SK-N-SH (cell line): ENCODE data around the gene VPS11. TPM values are rescaled to one million over a fixed set of nuclear protein-coding genes. Genes with fewer than 3 reads are reported as not detected.

ENCODE experiments used
- CTCF ChIA-PET: fragments of 300-600, 350-600 bp; formaldehyde crosslinking; extraction: SDS; loops from one replicate; lab custom pipeline; 2021; lab: Yijun Ruan, JAX
- POLR2A ChIA-PET: fragments of 350-600 bp; sonication (Branson Sonifier 250); formaldehyde crosslinking; extraction: SDS; loops from one replicate; lab custom pipeline; 2020; ENCODE audit warnings: antibody characterized with exemption, inconsistent platforms; lab: Yijun Ruan, JAX
- DNase-seq: peaks from one replicate; pipeline ENCODE4 v3.0.0; 2012
- H2AFZ ChIP-seq: fragments of 200-600 bp; sonication (generic); 2 replicates; pipeline ENCODE4 v1.8.1; 2016; ENCODE audit warnings: antibody characterized with exemption, mild to moderate bottlenecking, low read depth
- H3F3A ChIP-seq: fragments of 200-600 bp; sonication (generic); replicated peaks from 2 replicates; pipeline ENCODE3; 2016; ENCODE audit warnings: antibody characterized with exemption, mild to moderate bottlenecking; ENCODE audit not compliant: insufficient read depth
- H3K27ac ChIP-seq, 2 experiments: fragments of 200-500 bp in 1 of 2; fragments of 200-600 bp in 1 of 2; sonication (Bioruptor generic) in 1 of 2; sonication (generic), shearing (Covaris generic) in 1 of 2; 2 replicates each; pipeline versions ENCODE4 v1.5.1 to v1.6.1; 2014 to 2016; ENCODE audit warnings: low read depth in 2 of 2, inconsistent platforms in 1 of 2, low read length in 1 of 2, mild to moderate bottlenecking in 1 of 2, mixed read lengths in 1 of 2
- H3K27me3 ChIP-seq: fragments of 200-600 bp; sonication (generic), shearing (Covaris generic); 2 replicates; pipeline ENCODE4 v1.6.1; 2016; ENCODE audit warnings: mixed run types; ENCODE audit not compliant: insufficient read depth
- H3K36me3 ChIP-seq, 2 experiments: fragments of 200-500 bp in 1 of 2; fragments of 200-600 bp in 1 of 2; sonication (Bioruptor generic) in 1 of 2; sonication (generic) in 1 of 2; replicated peaks in 1 of 2; 2 replicates each; pipeline versions ENCODE3 to v1.5.1; 2014 to 2016; ENCODE audit warnings: low read length in 1 of 2, mild to moderate bottlenecking in 1 of 2; ENCODE audit not compliant: insufficient read depth in 2 of 2, control insufficient read depth in 1 of 2
- H3K4me1 ChIP-seq, 2 experiments: fragments of 200-500 bp in 1 of 2; fragments of 200-600 bp in 1 of 2; sonication (Bioruptor generic) in 1 of 2; sonication (generic), shearing (Covaris generic) in 1 of 2; 2 replicates each; pipeline versions ENCODE4 v1.5.1 to v1.6.1; 2014 to 2016; ENCODE audit warnings: low read depth in 1 of 2, low read length in 1 of 2, mixed run types in 1 of 2; ENCODE audit not compliant: insufficient read depth in 2 of 2, control insufficient read depth in 1 of 2
- H3K4me2 ChIP-seq: fragments of 200-600 bp; sonication (generic), shearing (Covaris generic); 2 replicates; pipeline ENCODE4 v1.6.1; 2017; ENCODE audit warnings: mixed run types
- H3K4me3 ChIP-seq, 2 experiments: fragments of 200-500 bp in 1 of 2; fragments of 200-600 bp in 1 of 2; sonication (Bioruptor generic) in 1 of 2; sonication (generic), shearing (Covaris generic) in 1 of 2; 2 replicates each; pipeline versions ENCODE4 v1.5.1 to v1.8.1; 2014 to 2016; ENCODE audit warnings: low read depth in 2 of 2, inconsistent platforms in 1 of 2, low read length in 1 of 2, mild to moderate bottlenecking in 1 of 2, mixed read lengths in 1 of 2, moderate library complexity in 1 of 2
- H3K79me2 ChIP-seq: fragments of 200-600 bp; sonication (generic); 2 replicates; pipeline ENCODE4 v1.8.1; 2017; ENCODE audit warnings: mild to moderate bottlenecking; ENCODE audit not compliant: insufficient read depth
- H3K9ac ChIP-seq: fragments of 200-600 bp; sonication (generic); 2 replicates; pipeline ENCODE4 v1.6.1; 2017; ENCODE audit warnings: mixed run types
- H3K9me2 ChIP-seq: fragments of 200-600 bp; sonication (generic); 2 replicates; pipeline ENCODE4 v1.6.1; 2017; ENCODE audit warnings: mixed run types
- H3K9me3 ChIP-seq: fragments of 200-600 bp; sonication (generic); 2 replicates; pipeline ENCODE4 v1.6.1; 2017; ENCODE audit warnings: mixed run types, mild to moderate bottlenecking, moderate library complexity
- H4K20me1 ChIP-seq: fragments of 200-600 bp; sonication (generic); 2 replicates; pipeline ENCODE4 v1.6.1; 2017; ENCODE audit warnings: mild to moderate bottlenecking, mixed run types; ENCODE audit not compliant: insufficient read depth
- CHD2 ChIP-seq: fragments of 150-350 bp; IDR thresholded peaks from 2 replicates; pipeline ENCODE4 v1.6.1; 2018; ENCODE audit warnings: low read length; ENCODE audit not compliant: partially characterized antibody
- CTCF ChIP-seq: fragments of 200-600 bp; sonication (generic); IDR thresholded peaks from 2 replicates; pipeline ENCODE4 v1.6.1; 2017; ENCODE audit warnings: antibody characterized with exemption, mild to moderate bottlenecking, moderate library complexity
- FOSL2 ChIP-seq: IDR thresholded peaks from 2 replicates; pipeline ENCODE4 v1.4.0; 2012; ENCODE audit warnings: low read depth, mild to moderate bottlenecking, moderate library complexity, borderline replicate concordance
- FOXM1 ChIP-seq: IDR thresholded peaks from 2 replicates; pipeline ENCODE4 v1.4.0; 2012; ENCODE audit warnings: low read depth, mild to moderate bottlenecking
- GABPA ChIP-seq: IDR thresholded peaks from 2 replicates; pipeline ENCODE4 v1.4.0; 2012; ENCODE audit warnings: low read depth, mild to moderate bottlenecking
- GATA2 ChIP-seq: sonication (generic); formaldehyde crosslinking; IDR thresholded peaks from 2 replicates; pipeline ENCODE4 v1.5.0; 2020; ENCODE audit warnings: mild to moderate bottlenecking, missing genetic modification reagents
- JUND ChIP-seq: IDR thresholded peaks from 2 replicates; pipeline ENCODE4 v1.4.0; 2012
- MAX ChIP-seq: IDR thresholded peaks from 2 replicates; pipeline ENCODE4 v1.4.0; 2012; ENCODE audit warnings: low read depth
- MEF2A ChIP-seq: IDR thresholded peaks from 2 replicates; pipeline ENCODE4 v1.4.0; 2012; ENCODE audit warnings: low read depth, borderline replicate concordance
- POLR2AphosphoS5 ChIP-seq: IDR thresholded peaks from 2 replicates; pipeline ENCODE4 v1.6.1; 2012; ENCODE audit warnings: low read depth, low read length
- RFX5 ChIP-seq: IDR thresholded peaks from 2 replicates; pipeline ENCODE4 v1.6.1; 2012; ENCODE audit warnings: mild to moderate bottlenecking, improper control_type of control experiment, low read length
- RXRA ChIP-seq: IDR thresholded peaks from 2 replicates; pipeline ENCODE4 v1.4.0; 2012; ENCODE audit warnings: low read depth, mild to moderate bottlenecking, borderline replicate concordance
- SIN3A ChIP-seq: IDR thresholded peaks from 2 replicates; pipeline ENCODE4 v1.6.1; 2012; ENCODE audit warnings: low read depth, mild to moderate bottlenecking, low read length, moderate library complexity, borderline replicate concordance
- SMC3 ChIP-seq: IDR thresholded peaks from 2 replicates; pipeline ENCODE4 v1.6.1; 2012; ENCODE audit warnings: low read depth, low read length, improper control_type of control experiment
- TAF1 ChIP-seq: IDR thresholded peaks from 2 replicates; pipeline ENCODE4 v1.6.1; 2012; ENCODE audit warnings: low read depth, mild to moderate bottlenecking, low read length, moderate library complexity, borderline replicate concordance
- TCF12 ChIP-seq: IDR thresholded peaks from 2 replicates; pipeline ENCODE4 v1.4.0; 2012
- USF1 ChIP-seq: IDR thresholded peaks from 2 replicates; pipeline ENCODE4 v1.4.0; 2012; ENCODE audit warnings: low read depth, borderline replicate concordance
- USF2 ChIP-seq: fragments of 150-350 bp; IDR thresholded peaks from 2 replicates; pipeline ENCODE4 v1.6.1; 2017; ENCODE audit warnings: antibody characterized with exemption, low read length, low read depth, borderline replicate concordance
- YY1 ChIP-seq: IDR thresholded peaks from 2 replicates; pipeline ENCODE4 v1.4.0; 2012; ENCODE audit warnings: low read depth, mild to moderate bottlenecking
- WGBS: methylation state at CpG from one replicate; pipeline ENCODE4 v1.1.6; 2017; ENCODE audit warnings: low lambda C conversion rate; 5-methylcytosine and 5-hydroxymethylcytosine counted together
- polyA plus RNA-seq, 3 experiments: library from polyadenylated mRNA; depleted of rRNA; stranded (reverse); fragments of >200 nt; gene quantifications; 2 replicates each; pipeline ENCODE4 v1.2.3, GENCODE V29; 2012
- TF ChIP-seq, protein P1 (sequence below): fragments of 150-350 bp; IDR thresholded peaks from 2 replicates; pipeline ENCODE4 v1.6.1; 2016; ENCODE audit warnings: mild to moderate bottlenecking, low read depth, low read length

The VPS11 gene
- polyA plus RNA-seq, 1 of the 3 experiments (the other 2 are of a cell fraction), result 14.8 TPM

GRCh38 chr11:119078675-119079420 is 11.2 kb downstream of the VPS11 start:
- Histone ChIP-seq H3K4me2 (no peak overlapping the region), H3K4me1 (no peaks in the 10 kb centered on the region), H3K9me3 (no peaks in the 10 kb centered on the region), H3K79me2 (no peaks in the 10 kb centered on the region), H3K9ac (no peak overlapping the region), H3K27ac (no peak overlapping the region), H2AFZ (no peak overlapping the region)
- DNase-seq, result no peak
- POLR2A ChIA-PET, result no interaction called here
- TF ChIP-seq MEF2A (no peak), FOSL2 (no peak), GATA2 (CRISPR knock-in tag) (no peak), GABPA (no peak), RFX5 (no peak), SIN3A (no peak), JUND (no peak), TAF1 (no peak), CHD2 (no peak), FOXM1 (no peak), RXRA (no peak)
- TF ChIP-seq, all 33 proteins: peak for 0
- H3K9me2 ChIP-seq, result no peaks in the 10 kb centered on the region
- CTCF ChIA-PET, result interaction anchor here (1.0 to 1.3 kb wide), 2 partner anchors 16 to 17 kb away, joined by 3 read pairs; a partner anchor contains a TSS
- H3K27me3 ChIP-seq, result no peaks in the 10 kb centered on the region
- H4K20me1 ChIP-seq, result no peaks in the 10 kb centered on the region
- 95% methylated on average over 19 of the region's 19 CpGs for WGBS
- peaks cover 23 to 58% of the 10 kb centered on the region in 2 experiments for H3K36me3 ChIP-seq
- H3F3A ChIP-seq, result peaks cover 20% of the 10 kb centered on the region
- no peak overlapping the region for H3K4me3 ChIP-seq

DNA sequence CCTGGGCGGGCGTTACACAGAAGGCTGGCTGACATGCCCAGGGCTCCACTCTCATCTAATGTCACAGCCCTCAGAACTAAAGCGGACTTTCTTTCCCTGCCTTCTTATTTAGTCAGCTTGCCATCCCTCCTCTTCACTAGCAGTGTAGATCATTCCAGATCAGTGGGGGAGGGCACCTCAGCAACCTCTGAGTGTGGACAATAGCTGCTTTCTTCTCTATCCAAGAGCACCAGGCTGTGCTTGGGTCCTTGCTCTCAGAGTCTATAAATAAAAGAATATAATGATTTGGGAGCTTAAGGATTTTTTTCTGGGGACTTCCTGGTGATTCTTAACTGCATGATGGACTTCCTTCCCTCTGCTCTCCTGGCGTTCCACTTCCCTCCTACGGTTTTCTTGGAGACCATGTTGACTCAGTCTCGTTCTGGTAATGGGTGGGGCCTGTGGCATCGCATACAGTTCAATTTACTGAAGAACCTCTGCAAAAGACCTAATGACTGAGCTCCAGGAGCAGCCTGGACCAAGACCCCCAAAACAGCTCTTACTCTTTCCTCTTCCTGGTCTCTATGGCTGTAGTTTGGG is 14.2 kb downstream of the VPS11 start:
- H3K4me2 ChIP-seq, result no peak overlapping the region

More for the DNA sequence above, 14.2 kb downstream of the VPS11 start:
- no peaks in the 10 kb centered on the region for H4K20me1 ChIP-seq
- POLR2A ChIA-PET, result interaction anchor here (1.2 kb wide), 1 partner anchor 13 kb away, joined by 3 read pairs; no protein-coding TSS in a partner anchor
- H3K27me3 ChIP-seq, result no peaks in the 10 kb centered on the region
- H3F3A ChIP-seq, result peaks cover 24% of the 10 kb centered on the region
- H3K36me3 ChIP-seq, result peaks cover 13 to 46% of the 10 kb centered on the region in 2 experiments
- WGBS, result 87% methylated on average over 7 of the region's 7 CpGs
- H2AFZ ChIP-seq, result no peak overlapping the region
- H3K27ac ChIP-seq, result no peak overlapping the region
- H3K9ac ChIP-seq, result no peak overlapping the region
- H3K4me3 ChIP-seq, result no peak overlapping the region
- H3K79me2 ChIP-seq, result peaks cover 17% of the 10 kb centered on the region
- CTCF ChIA-PET, result interaction anchor here (0.8 to 1.7 kb wide), 4 partner anchors 10 to 50 kb away, joined by 3 to 4 read pairs (median 4); a partner anchor contains a TSS
- no peak for TF ChIP-seq USF1
- TF ChIP-seq YY1, result no peak
- no peak for TF ChIP-seq TCF12
- no peak for TF ChIP-seq SMC3
- TF ChIP-seq MAX, result no peak
- no peak for TF ChIP-seq USF2
- TF ChIP-seq FOXM1, result no peak
- TF ChIP-seq CTCF, result no peak
- no peak for TF ChIP-seq CHD2
- TF ChIP-seq POLR2AphosphoS5, result no peak
- TF ChIP-seq, protein P1, sequence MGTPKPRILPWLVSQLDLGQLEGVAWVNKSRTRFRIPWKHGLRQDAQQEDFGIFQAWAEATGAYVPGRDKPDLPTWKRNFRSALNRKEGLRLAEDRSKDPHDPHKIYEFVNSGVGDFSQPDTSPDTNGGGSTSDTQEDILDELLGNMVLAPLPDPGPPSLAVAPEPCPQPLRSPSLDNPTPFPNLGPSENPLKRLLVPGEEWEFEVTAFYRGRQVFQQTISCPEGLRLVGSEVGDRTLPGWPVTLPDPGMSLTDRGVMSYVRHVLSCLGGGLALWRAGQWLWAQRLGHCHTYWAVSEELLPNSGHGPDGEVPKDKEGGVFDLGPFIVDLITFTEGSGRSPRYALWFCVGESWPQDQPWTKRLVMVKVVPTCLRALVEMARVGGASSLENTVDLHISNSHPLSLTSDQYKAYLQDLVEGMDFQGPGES, result no peak
- no peak for TF ChIP-seq GATA2 (CRISPR knock-in tag)
- H3K9me3 ChIP-seq, result no peaks in the 10 kb centered on the region
- no peak for DNase-seq
- peaks cover 7 to 11% of the 10 kb centered on the region in 2 experiments; a peak in 2 of 4 replicates for H3K4me1 ChIP-seq
- no peaks in the 10 kb centered on the region for H3K9me2 ChIP-seq
